IMR-90 (cell line): ENCODE measurements around the gene MLIP. TPM values are rescaled to one million over a fixed set of nuclear protein-coding genes. Genes with fewer than 3 reads are reported as not detected.

Experiments used
- ATAC-seq: fragments of 200-7000 bp; cut with Tn5 transposase; 2 replicates; pipeline ENCODE4 v1.9.1; 2020; ENCODE audit warnings: low read depth, mild to moderate bottlenecking, moderate library complexity
- BruUV-seq: library from RNA; stranded (reverse); fragments of 400-500 nt; replicated peaks from 2 replicates; lab custom pipeline; 2021; lab: Mats Ljungman, UMichigan
- CTCF ChIA-PET: fragments of 300-600 bp; formaldehyde crosslinking; extraction: SDS; loops from one replicate; lab custom pipeline; 2021; ENCODE audit warnings: antibody characterized with exemption; lab: Yijun Ruan, JAX
- POLR2A ChIA-PET: fragments of 300-600 bp; sonication (Branson Sonifier 250); formaldehyde crosslinking; loops from one replicate; lab custom pipeline; 2022; ENCODE audit warnings: antibody characterized with exemption; ENCODE audit not compliant: unreplicated experiment; lab: Charles Lee
- DNase-seq: peaks from one replicate; pipeline ENCODE4 v3.0.0; 2013
- H2AFZ ChIP-seq: replicated peaks from 2 replicates; pipeline ENCODE3; 2013; ENCODE audit warnings: low read length, mild to moderate bottlenecking; ENCODE audit not compliant: poor library complexity
- H2AK5ac ChIP-seq: 2 replicates; pipeline ENCODE4 v1.6.1; 2013; ENCODE audit warnings: low read depth, low read length, inconsistent platforms
- H2AK9ac ChIP-seq: replicated peaks from 2 replicates; pipeline ENCODE3; 2013; ENCODE audit warnings: mild to moderate bottlenecking, low read depth, low read length, moderate library complexity; ENCODE audit not compliant: poor library complexity
- H2BK120ac ChIP-seq: 2 replicates; pipeline ENCODE4 v1.6.1; 2013; ENCODE audit warnings: low read depth, low read length, inconsistent platforms
- H2BK15ac ChIP-seq: 3 replicates; pipeline ENCODE4 v1.6.1; 2013; ENCODE audit warnings: low read depth, low read length, inconsistent platforms
- H2BK20ac ChIP-seq: 2 replicates; pipeline ENCODE4 v1.6.1; 2013; ENCODE audit warnings: low read depth, mild to moderate bottlenecking, inconsistent platforms, low read length, moderate library complexity
- H2BK5ac ChIP-seq: 2 replicates; pipeline ENCODE4 v1.6.1; 2013; ENCODE audit warnings: mild to moderate bottlenecking, low read depth, low read length, inconsistent platforms; ENCODE audit not compliant: poor library complexity, severe bottlenecking
- H3K14ac ChIP-seq: replicated peaks from 2 replicates; pipeline ENCODE4 v1.6.1; 2013; ENCODE audit warnings: low read depth, low read length, inconsistent platforms
- H3K18ac ChIP-seq: 2 replicates; pipeline ENCODE4 v1.6.1; 2013; ENCODE audit warnings: low read depth, low read length, control low read depth
- H3K23ac ChIP-seq: 2 replicates; pipeline ENCODE4 v1.6.1; 2013; ENCODE audit warnings: low read depth, low read length, inconsistent platforms
- H3K27ac ChIP-seq: 2 replicates; pipeline ENCODE4 v1.5.1; 2013; ENCODE audit warnings: mild to moderate bottlenecking, control low read depth, low read length; ENCODE audit not compliant: insufficient read depth
- H3K27me3 ChIP-seq: 2 replicates; pipeline ENCODE4 v1.6.1; 2013; ENCODE audit warnings: low read length; ENCODE audit not compliant: control insufficient read depth, insufficient read depth
- H3K36me3 ChIP-seq: 2 replicates; pipeline ENCODE4 v1.6.1; 2013; ENCODE audit warnings: low read length, mixed read lengths; ENCODE audit not compliant: control insufficient read depth, insufficient read depth
- H3K4ac ChIP-seq: 2 replicates; pipeline ENCODE4 v1.6.1; 2013; ENCODE audit warnings: low read depth, low read length, inconsistent platforms
- H3K4me1 ChIP-seq: 2 replicates; pipeline ENCODE4 v1.6.1; 2013; ENCODE audit warnings: low read length, mixed read lengths; ENCODE audit not compliant: control insufficient read depth, insufficient read depth
- H3K4me2 ChIP-seq: 2 replicates; pipeline ENCODE4 v1.6.1; 2013; ENCODE audit warnings: low read depth, mild to moderate bottlenecking, control low read depth, low read length, moderate library complexity
- H3K4me3 ChIP-seq: 2 replicates; pipeline ENCODE4 v1.5.1; 2013; ENCODE audit warnings: low read depth, mild to moderate bottlenecking, control low read depth, low read length, moderate library complexity; ENCODE audit not compliant: insufficient read depth
- H3K56ac ChIP-seq: 2 replicates; pipeline ENCODE4 v1.6.1; 2013; ENCODE audit warnings: low read length, inconsistent platforms; ENCODE audit not compliant: insufficient read depth; ENCODE audit errors: extremely low read depth
- H3K79me1 ChIP-seq, 2 experiments: 2 replicates each; pipeline ENCODE4 v1.6.1; 2013; ENCODE audit warnings: low read length in 2 of 2, inconsistent platforms in 1 of 2, low read depth in 1 of 2
- H3K9ac ChIP-seq: 2 replicates; pipeline ENCODE4 v1.6.1; 2013; ENCODE audit warnings: low read depth, low read length, control low read depth
- H3K9me1 ChIP-seq: 2 replicates; pipeline ENCODE4 v1.6.1; 2013; ENCODE audit warnings: low read length, inconsistent platforms; ENCODE audit not compliant: insufficient read depth
- H3K9me3 ChIP-seq: 2 replicates; pipeline ENCODE4 v1.6.1; 2013; ENCODE audit warnings: low read length; ENCODE audit not compliant: control insufficient read depth, insufficient read depth
- H4K20me1 ChIP-seq: 2 replicates; pipeline ENCODE4 v1.6.1; 2013; ENCODE audit warnings: low read length, inconsistent platforms; ENCODE audit not compliant: insufficient read depth
- H4K5ac ChIP-seq: 2 replicates; pipeline ENCODE4 v1.6.1; 2013; ENCODE audit warnings: mild to moderate bottlenecking, low read depth, low read length, control low read depth
- H4K8ac ChIP-seq, 2 experiments: 2 replicates each; pipeline ENCODE4 v1.6.1; 2013; ENCODE audit warnings: low read depth in 2 of 2, low read length in 2 of 2, control low read depth in 1 of 2, inconsistent platforms in 1 of 2
- H4K91ac ChIP-seq: 2 replicates; pipeline ENCODE4 v1.6.1; 2013; ENCODE audit warnings: low read depth, low read length, inconsistent platforms; ENCODE audit not compliant: insufficient read depth
- BHLHE40 ChIP-seq: fragments of 150-350 bp; IDR thresholded peaks from 2 replicates; pipeline ENCODE4 v1.6.1; 2016; ENCODE audit warnings: mild to moderate bottlenecking, low read depth, low read length
- CHD1 ChIP-seq: IDR thresholded peaks from 2 replicates; pipeline ENCODE4 v1.6.1; 2012; ENCODE audit warnings: low read depth, low read length, improper control_type of control experiment
- CTCF ChIP-seq: conservative IDR thresholded peaks from 2 replicates; pipeline ENCODE4 v1.5.1; 2012; ENCODE audit warnings: mild to moderate bottlenecking, low read depth, low read length, improper control_type of control experiment
- ELK1 ChIP-seq: fragments of 150-350 bp; IDR thresholded peaks from 2 replicates; pipeline ENCODE4 v1.6.1; 2016; ENCODE audit warnings: low read depth, mild to moderate bottlenecking, low read length, moderate library complexity, borderline replicate concordance
- FOS ChIP-seq: fragments of 150-350 bp; IDR thresholded peaks from 2 replicates; pipeline ENCODE4 v1.6.1; 2016; ENCODE audit warnings: low read depth, low read length
- MAFK ChIP-seq: IDR thresholded peaks from 2 replicates; pipeline ENCODE4 v1.6.1; 2012; ENCODE audit warnings: low read depth, low read length, improper control_type of control experiment
- MAZ ChIP-seq: IDR thresholded peaks from 2 replicates; pipeline ENCODE4 v1.6.1; 2012; ENCODE audit warnings: low read depth, mild to moderate bottlenecking, low read length, improper control_type of control experiment, moderate library complexity, borderline replicate concordance
- NFE2L2 ChIP-seq: fragments of 150-350 bp; IDR thresholded peaks from 2 replicates; pipeline ENCODE4 v1.6.1; 2016; ENCODE audit warnings: low read depth, mild to moderate bottlenecking, low read length
- SMC3 ChIP-seq: fragments of 150-350 bp; IDR thresholded peaks from 2 replicates; pipeline ENCODE4 v1.6.1; 2016; ENCODE audit warnings: low read depth, mild to moderate bottlenecking, antibody characterized with exemption, low read length, moderate library complexity
- USF2 ChIP-seq: fragments of 150-350 bp; IDR thresholded peaks from 2 replicates; pipeline ENCODE4 v1.6.1; 2017; ENCODE audit warnings: mild to moderate bottlenecking, antibody characterized with exemption, low read length, low read depth
- WGBS, 2 experiments: methylation state at CpG; one replicate each; pipeline versions ENCODE4 v1.1.5 to v1.1.7; 2013; ENCODE audit warnings: missing lambda C conversion rate in 2 of 2; ENCODE audit not compliant: insufficient read length in 1 of 2; ENCODE audit errors: extremely low coverage in 2 of 2; 5-methylcytosine and 5-hydroxymethylcytosine counted together
- dilution Hi-C: fragments of 300-500 bp; cut with HindIII; formaldehyde crosslinking; loops from one replicate; pipeline ENCODE4 v1.14.3; 2018; ENCODE audit warnings: low sequenced_read_pairs; ENCODE audit not compliant: unreplicated experiment
- in situ Hi-C: fragments of 300-500 bp; cut with MboI; formaldehyde crosslinking; loops from 3 replicates; pipeline ENCODE4 v1.14.3; 2019; ENCODE audit warnings: low sequenced_read_pairs, inconsistent platforms, mixed read lengths
- intact Hi-C: fragments of 100-400 bp; cut with micrococcal nuclease; formaldehyde crosslinking; loops from 2 replicates; pipeline ENCODE4 v1.10.0; 2022
- polyA plus RNA-seq, 3 experiments: library from polyadenylated mRNA; depleted of rRNA; stranded (reverse); fragments of >200 nt; gene quantifications; 2 replicates each; pipeline ENCODE4 v1.2.3, GENCODE V29; 2012; ENCODE audit warnings: low replicate concordance in 1 of 3
- total RNA-seq: library from RNA; depleted of rRNA; stranded (reverse); fragments of >200 nt; gene quantifications from 2 replicates; pipeline ENCODE4 v1.2.3, GENCODE V29; 2012

MLIP gene
- total and polyA plus RNA-seq, 2 of the 4 experiments (the other 2 are of a cell fraction): not detected

GRCh38 chr6:54084231-54084630 lies 27.0 kb upstream of the MLIP start:
- Histone ChIP-seq H3K4ac (no peak overlapping the region), H3K4me3 (no peak overlapping the region), H3K56ac (no peak overlapping the region), H2BK20ac (no peak overlapping the region), H4K8ac (no peak overlapping the region), H2AFZ (no peak overlapping the region), H3K18ac (no peak overlapping the region), H3K4me1 (peaks cover 9% of the 10 kb centered on the region), H3K9me3 (no peaks in the 10 kb centered on the region), H2AK9ac (no peak overlapping the region), H2BK120ac (no peak overlapping the region), H4K5ac (no peak overlapping the region), H4K91ac (no peak overlapping the region), H2BK15ac (no peak overlapping the region), H3K36me3 (no peaks in the 10 kb centered on the region), H2AK5ac (no peak overlapping the region), H3K4me2 (no peak overlapping the region), H2BK5ac (no peak overlapping the region), H3K9ac (no peak overlapping the region), H4K20me1 (no peaks in the 10 kb centered on the region), H3K27me3 (no peaks in the 10 kb centered on the region), H3K14ac (no peak overlapping the region), H3K27ac (no peak overlapping the region), H3K23ac (no peak overlapping the region), H3K79me1 (no peaks in the 10 kb centered on the region), H3K9me1 (0 out of 2 replicates have a peak, but pooled peaks cover 3% of the 10 kb centered on the region)
- no peak for TF ChIP-seq NFE2L2
- TF ChIP-seq BHLHE40: no peak
- no peak for TF ChIP-seq MAFK
- no peak for TF ChIP-seq USF2
- no peak for TF ChIP-seq FOS
- no peak for TF ChIP-seq SMC3
- no peak for TF ChIP-seq CHD1
- TF ChIP-seq CTCF: no peak
- no peak for TF ChIP-seq MAZ
- TF ChIP-seq ELK1: no peak
- dilution Hi-C loops: no loop called here
- ChIA-PET POLR2A (no interaction called here), CTCF (interaction anchor here (1.1 kb wide), 1 partner anchor 26 kb away, joined by 3 read pairs; no protein-coding TSS in a partner anchor)
- WGBS, 2 experiments: no CpG with 5 or more reads among the region's 2 CpGs
- intact Hi-C loops: no loop called here
- no TSS peak for BruUV-seq
- ATAC-seq (no peak), DNase-seq (no peak)
- in situ Hi-C loops: no loop called here
